Ramos (cell line): ENCODE results near the gene SSTR3.
"Not testable (repeated sequence)": the region's sequence is repeated elsewhere in the genome, so short reads cannot be mapped to it uniquely, and the experiment has no call there.

Source experiments
- in situ Hi-C: fragments of 300-500 bp; cut with MboI; formaldehyde crosslinking; loops from one replicate; pipeline ENCODE4 v1.14.3; 2022; ENCODE audit warnings: low sequenced_read_pairs; ENCODE audit not compliant: unreplicated experiment

The SSTR3 gene

DNA sequence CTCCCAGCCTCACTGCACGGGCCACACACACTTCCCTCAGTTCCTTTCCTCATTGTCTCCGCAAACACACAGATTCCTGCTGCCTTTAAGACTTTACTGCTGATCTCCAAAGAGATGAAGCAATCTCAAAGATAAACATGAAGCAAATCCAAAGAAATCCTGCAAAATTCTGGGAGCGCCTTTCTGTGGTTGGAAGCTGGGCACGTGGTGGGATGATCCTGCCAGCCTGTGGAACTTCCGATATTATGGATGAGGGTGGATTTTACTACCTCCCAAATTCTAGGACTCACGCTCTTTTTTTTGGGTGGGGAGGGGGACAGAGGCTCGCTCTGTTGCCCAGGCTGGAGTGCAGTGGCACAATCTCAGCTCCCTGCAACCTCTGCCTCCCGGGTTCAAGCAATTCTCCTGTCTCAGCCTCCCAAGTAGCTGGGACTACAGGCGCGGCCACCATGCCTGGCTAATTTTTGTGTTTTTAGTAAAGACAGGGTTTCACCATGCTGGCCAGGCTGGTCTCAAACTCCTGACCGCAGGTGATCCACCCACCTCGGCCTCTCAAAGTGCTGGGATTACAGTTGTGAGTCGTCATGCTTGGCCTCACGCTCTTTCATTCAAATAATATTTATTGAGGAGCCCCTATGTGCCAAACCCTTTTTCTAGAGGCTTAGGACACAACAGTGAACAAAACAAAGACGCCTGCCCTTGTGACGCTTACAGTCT is 41.4 kb downstream of the SSTR3 start:
- in situ Hi-C loops, result not testable (repeated sequence)

DNA sequence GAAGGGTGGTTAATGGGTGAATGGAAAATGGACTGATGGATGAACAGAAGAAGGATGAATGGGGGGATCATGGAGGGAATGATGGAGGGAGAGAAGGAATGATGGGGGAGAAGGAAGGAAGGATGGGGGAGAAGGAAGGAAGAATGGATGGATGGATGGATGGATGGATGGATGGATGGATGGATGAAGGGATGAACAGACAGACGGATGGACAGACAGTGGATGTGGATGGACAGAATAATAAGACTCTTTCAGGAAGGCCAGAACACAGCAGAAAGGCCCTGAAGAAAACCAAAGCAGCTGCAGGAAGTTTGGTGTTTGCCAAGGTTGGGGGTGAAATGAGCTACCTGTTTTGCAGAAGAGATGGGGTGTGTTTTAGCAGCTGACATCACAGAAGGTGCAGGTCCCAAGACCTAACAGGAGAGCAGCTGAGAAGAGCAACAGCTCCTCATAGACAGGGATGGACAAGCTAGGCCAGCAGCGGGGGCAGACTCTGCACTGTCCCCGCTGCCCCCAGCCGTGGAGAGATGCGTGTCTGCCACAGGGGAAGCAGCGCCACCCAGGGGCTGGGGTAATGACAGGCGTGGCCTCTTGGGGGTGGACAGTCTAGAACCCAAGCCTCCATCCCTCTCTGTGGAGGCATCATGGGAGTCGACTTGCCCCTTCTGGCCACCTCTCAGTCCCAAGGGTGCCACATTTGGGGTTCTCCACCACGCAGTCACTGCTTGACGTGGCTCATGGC is 42.2 kb downstream of the SSTR3 start:
- in situ Hi-C loops, result no loop called here

DNA sequence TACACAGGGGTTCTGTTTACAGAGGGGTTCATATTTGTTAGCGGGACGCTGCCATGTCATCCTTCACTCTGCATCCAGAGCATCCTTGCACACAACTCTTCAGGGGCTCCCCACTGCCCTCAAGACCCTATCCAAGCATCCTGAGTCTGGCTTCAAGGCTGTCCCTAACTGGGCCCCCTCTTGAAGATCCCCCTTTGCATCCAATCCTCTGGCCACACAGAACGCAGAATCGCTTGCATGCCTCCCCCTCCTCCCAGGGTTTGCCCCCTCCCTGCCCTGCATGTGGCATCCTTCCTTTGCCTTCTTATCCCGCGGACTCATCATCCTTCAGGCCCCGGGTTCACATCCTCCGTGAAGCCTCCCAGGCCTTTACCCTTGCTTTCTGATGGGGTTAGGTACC is 42.9 kb downstream of the SSTR3 start:
- in situ Hi-C loops, result no loop called here

DNA sequence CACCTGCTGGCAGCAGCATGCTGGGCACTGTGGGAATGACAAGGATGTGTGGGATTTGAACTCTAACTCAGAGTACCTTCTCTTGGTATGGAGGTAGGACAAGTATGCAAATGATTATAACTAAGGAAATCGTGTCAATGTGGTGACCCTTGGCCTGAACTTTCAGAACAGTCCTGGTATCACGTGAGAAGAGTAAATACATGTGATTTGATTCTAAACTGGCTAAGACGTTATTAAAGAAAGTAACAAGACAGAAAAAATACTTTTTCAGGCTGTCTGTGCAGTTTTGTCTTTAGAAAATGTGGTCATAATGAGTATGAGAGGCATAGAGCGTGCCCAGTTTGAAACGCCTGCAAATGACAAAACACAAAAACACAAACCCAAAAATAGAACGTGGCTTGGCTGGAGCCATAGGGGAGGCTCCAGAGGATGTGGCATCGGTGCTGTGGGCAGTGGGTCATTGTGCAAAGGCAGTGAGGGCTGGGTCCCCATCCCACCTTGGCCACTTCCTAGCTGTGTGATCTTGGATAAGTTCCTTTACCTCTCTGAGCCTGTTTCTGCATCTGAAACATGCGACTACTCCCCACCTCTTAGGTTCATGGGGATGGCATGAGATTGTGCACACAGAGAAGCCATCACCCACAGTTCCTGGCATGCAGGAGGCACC is 44.2 kb downstream of the SSTR3 start:
- in situ Hi-C loops, result no loop called here

DNA sequence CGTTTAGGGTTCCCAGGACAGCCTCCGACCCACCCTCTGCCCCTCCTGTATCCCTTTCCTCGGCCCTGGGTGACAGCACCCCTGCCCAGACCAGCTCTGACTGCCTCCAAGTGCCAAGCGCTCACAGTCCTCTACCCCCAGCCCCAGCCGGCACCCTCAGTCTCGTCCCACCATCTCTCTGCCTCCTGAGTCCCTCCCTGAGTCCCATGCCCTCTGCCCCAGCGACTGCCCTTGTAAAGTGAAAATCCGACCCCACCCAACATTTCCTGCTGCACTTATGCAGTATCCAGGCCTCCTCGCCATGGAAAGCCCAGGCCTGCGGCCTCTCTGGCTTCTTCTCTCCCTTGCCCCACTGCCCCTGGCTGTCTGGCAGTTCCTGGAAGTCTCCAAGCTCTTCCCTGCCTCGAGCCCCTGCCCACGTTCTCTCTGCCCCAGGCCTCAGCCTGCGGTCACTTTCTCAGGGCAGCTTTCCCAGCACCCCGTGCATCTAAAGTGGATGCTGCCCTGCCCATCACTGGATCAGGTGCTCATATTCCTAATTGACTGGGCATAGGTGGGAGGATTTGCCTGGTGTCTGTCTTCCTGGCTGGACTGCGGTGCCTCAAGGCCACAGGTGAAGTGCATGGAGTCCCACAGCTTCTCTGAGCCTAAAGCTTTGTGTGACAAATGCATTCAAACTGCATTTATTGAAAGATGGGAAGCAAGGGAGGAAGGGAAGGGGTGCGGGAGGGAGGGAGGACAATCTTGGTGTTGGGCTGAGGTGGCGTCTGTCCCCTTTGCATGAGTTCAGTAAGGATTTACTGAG is 44.9 kb downstream of the SSTR3 start:
- in situ Hi-C loops, result no loop called here

DNA sequence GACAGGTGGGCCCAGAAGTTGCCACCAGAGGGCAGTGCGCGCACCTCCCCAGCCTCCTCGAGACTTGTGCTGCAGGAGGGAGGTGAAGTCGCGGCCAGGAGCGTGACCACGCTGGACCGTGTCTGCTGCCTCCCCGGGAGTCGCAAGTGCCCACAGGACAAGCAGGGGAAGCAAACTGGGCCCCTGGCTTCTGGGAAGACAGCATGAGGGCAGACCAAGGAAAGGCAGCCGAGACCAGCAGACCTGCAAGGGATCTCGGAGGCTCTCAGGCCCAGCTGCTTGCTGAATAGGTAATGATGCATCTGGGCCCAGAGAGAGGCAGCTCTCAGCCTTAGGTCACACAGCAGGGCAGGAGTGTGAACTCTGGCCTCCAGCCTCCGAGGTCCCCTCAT is 45.6 kb downstream of the SSTR3 start:
- in situ Hi-C loops, result no loop called here

DNA sequence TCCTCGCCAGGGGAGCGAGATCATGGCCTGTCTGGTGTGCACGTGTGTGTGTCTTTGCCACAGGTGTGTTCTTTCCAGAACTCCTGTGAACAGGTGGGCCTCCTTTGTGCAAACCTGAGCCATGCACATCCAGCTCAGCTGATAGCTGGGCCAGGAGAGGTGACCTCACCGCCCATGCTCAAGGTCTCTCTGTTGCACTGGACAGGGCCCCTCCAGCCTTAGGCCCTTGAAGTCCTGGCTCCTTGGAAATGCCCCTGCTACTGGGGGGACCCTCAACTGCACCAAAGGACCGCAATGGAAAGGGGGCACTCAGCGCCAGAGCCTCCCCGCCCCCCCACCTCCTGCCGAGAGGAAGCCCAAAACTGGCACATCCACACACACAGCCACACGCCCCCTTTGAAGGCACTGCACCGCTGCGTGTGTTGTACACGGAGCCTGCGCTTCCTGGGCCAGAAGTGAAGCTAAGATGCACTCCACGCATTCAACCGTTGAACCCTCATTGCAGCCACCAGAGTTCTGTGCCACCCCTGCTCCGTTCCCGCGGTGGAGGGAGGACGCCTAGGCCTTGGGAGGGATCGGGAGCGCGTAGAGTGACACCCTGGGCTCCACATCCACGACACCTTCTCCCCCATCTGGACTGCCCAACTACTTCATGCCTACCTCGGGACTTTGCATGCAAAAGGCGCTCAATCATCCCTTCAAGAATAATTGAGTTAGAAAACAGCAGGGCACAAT is 46.2 kb downstream of the SSTR3 start:
- in situ Hi-C loops, result no loop called here

DNA sequence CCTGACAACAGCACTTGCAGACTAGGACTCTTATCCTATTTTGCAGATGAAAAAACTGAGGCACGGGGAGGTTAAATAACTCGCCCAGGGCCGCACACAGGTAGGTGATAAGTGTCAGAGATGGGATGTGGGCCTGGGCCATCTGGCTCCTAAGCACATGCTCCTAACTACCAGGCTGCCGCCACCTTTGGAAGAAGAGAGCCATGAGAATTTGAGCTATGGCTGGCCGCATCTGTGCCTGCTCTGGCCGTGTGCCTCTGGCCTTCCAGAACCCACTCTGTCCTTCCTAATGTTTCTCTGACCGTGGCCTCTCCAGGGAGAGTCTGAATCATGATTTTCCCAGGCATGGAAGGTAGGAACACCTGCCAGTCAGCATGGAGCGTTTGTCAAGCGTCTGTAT is 47.2 kb downstream of the SSTR3 start:
- in situ Hi-C loops, result no loop called here

DNA sequence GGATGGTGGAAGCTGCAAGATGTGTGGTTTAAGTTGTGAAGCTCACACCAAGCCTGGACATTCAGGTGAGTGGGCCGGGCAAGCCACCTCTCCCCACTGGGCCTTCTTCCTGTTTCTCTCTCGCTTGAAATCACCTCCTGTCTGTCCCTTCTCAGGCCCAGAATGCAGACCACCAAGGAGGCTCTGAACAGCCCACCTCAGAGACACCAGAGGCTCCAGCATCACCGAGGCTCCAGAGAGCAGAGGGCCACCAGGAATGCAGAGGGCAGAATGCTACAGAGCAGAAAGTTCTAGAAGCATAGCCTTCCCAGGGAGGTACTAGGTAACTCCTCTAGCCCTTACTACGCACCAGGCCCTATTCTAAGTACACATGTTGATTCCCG is 47.8 kb downstream of the SSTR3 start:
- in situ Hi-C loops, result no loop called here

DNA sequence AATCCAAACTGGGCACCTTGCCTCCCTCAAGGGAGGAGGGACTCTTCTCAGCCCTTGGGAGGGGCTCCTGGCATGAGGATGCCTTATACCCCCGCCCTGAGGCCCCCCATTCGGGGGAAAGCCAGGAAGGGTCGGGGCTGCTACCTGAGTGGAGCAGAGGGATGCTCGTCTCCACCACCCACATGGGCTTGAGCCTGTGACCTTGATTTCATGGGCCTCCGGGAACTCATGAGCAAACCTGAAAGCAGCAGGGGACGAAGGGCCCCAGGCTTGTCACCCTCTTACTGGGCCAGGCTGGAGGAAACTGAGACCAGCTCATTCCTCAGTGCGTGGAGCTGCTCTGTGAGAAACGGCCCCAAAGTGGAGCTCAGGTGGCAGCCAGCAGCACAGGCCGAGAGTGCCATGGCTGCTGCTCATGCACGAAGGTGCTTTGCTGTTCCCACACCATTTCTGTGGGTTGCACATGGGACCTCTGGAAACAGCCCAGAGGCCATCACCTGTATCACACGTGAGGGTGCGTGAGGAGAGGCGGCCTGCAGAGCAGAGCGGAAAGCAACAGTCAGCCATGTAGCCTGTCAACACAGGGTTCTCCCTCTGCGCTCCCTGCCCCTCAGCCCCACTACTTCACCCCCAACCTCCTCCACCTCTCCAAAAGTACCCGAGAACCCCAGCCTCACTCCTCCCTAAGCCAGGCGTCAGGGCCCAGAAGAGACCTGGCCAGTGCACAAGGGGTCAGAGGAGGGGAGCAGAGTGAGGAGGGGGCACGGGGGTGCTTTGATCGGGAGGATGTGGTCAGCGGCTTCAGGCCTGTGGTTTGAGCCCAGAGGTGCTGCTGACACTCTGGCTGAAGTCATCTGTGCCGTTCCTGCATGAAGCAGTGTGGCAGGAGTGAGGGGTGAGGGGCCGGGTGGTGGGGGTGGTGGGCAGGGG is 48.4 kb downstream of the SSTR3 start:
- in situ Hi-C loops, result no loop called here

DNA sequence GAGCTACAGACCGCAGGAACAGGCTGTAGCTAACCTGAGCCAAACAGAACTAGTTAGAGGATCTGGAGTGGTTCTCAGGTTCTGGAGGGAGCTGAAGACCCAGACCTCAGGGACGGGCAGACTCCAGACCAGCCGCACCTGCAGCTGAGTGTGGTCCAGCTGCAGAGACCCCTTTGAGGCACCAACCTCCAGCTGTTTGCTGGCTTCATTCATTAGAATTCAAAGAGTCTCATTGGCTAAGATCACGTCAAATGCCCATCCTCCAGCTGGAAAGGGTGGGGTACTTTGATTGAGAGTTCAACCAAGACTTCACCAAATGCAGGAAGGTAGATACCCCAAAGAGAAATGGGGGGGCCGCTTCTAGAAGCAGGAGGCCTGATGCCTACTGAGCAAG is 49.2 kb downstream of the SSTR3 start:
- in situ Hi-C loops, result no loop called here

DNA sequence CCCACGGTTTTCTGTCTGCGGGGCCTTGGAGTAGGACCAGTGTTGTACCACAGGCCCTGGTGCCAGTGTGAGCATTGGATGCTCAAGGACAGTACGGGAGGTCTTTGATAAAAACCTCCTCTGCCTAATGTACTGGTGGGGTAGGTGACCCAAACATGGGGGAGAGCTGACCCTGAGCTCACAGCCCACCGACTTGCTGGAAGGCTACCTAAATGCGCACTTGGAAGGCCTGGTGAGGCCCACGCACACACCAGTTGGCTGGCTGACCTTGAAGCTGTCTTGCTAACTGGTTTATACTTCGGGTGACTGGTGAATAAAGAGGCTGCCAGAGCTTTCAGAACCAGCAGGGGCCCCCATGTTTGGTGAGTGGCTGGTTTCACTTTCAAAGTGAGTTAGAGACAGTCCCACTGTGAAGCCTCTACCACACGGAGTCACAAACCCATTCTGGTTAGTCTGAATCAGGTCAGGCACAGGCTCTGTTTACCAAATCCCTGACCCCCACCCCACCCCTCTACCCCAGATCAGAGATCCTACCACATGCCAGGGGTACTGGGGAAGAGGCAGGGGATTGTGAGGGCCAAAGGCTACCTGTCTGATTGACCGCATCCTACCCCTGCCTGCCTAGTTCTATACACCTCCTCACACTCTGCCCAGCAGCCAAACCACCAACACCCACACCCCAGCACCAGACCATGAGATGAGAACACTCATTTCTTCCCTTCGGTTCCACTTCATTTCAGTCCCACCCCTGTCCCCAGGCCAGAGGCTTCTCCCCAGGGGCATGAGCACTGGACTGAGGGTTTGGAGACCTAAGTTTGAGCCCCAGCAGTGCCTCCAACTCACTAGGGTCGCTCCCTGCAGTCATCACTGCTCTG is 49.8 kb downstream of the SSTR3 start:
- in situ Hi-C loops, result no loop called here

DNA sequence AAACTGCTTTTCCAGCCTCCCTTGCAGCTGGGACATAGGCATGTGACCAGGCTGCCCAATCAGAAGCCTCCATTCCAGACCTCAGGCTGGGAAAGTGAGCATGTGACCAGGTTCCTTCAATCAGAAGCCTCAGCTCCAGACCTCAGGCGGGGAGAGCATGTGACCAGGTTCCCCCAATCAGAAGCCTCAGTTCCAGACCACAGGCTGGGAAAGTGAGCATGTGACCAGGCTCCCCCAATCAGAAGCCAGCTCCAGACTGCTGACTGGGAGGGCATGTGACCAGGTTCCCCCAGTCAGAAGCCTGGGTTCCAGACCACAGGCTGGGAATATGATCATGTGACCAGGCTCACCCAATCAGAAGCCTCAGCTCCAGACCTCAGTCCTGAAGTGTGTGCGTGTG is 50.8 kb downstream of the SSTR3 start:
- in situ Hi-C loops, result no loop called here

DNA sequence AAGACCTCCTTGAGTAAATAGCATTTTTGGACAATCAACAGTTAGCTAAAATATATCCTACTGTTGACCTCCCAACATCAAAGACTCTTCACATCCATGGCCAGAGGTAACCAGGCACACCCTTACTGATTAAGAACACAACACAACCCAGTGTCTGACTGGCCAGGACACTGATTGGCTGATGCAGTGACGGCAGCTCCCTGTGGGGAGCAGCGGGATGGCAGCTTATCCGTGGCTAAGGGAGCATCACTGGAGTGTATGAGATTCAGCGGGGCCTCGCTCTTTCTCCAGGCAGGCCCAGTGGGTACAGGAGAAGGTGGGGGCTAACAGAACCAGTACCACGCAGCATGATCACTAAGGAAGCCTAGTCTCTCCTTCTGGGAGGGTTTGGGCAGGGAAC is 52.2 kb downstream of the SSTR3 start:
- in situ Hi-C loops, result no loop called here

DNA sequence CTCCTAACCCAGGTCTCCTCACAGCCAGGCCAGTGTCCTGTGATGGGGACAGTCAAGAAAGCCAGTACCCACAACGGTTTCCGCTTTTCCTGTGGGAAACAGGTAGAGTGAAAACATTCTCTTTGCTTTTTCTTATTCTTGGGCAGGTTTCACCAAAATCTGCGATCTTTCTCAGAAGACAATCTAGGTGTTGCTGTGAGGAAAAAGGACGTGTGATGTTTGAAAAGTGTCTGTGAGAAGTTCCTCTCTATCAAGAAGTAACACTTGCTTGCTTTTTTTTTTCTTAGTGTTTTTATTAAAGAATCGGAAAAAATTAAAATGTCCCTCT is 53.4 kb downstream of the SSTR3 start:
- in situ Hi-C loops, result no loop called here

DNA sequence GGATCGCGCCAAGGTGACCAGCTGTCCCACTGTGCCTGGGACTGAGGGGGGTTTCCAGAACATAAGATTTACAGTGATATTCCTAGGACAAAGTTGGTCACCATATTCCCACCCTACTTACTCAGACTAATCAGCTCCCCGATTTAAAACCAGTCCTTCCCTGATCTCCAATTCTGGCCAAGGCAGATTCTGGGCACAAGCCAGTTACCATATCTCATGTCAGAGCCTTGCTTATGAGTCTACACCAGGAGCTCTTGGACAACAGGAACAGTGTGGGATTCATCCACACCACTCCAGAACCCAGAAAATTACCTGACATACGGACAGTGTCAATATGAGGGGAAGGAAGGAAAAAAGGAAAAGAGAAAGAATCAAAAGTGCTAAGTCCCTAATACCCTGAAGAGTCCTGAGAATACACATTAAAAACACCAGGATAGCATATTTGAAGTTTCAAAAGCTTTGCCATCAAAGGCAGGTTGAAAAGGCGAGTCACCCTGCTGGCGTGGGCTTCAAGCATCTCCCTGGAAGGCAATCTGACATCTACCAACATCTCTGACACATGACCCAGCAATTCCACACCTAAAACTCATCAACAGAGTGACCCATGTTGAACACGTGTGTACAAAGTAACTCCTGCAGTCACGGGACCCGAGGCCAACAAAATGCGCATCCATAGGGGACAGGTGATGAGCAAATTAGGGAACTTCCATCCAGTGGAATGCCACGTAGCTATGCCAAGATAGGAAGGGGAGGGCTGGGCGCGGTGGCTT is 54.6 kb downstream of the SSTR3 start:
- in situ Hi-C loops, result no loop called here

DNA sequence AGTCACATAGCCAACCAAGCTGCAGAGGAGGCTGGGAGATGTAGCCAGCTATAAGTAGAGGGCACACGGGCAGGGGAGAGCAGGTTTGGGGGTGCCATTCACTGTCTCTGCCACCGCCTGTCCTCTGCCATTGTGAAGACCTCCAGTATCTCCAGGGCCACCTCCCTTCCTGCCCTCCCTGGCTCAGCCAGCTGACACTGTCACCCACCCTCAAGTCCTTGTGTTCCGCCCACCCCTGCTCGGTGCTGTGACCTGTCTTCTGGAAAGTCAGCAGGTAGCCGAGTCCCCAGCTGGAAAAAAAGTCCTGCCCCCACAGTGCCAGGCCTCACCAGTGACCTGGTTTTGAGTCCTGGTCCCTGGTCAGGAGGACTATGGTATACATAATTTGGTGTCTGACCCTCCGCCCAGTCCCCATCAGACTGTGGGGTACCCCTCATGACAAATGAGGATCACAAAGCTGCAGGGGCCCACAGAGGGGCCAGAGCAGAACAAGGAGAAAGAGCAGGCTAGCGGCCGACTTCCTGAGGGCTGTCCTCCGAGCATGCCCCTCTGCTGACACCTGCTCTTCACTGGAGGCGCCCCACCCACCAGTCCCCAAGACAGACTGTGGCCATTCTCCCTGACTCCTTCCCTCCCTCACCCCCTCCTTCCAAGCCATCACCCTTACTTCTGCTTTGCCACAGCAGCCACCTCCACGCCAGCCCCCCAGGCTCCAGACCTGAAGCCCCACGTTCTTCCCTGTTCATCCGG is 55.4 kb downstream of the SSTR3 start:
- in situ Hi-C loops, result no loop called here
